ENCODE results near the gene PHOSPHO2.

PHOSPHO2 gene

DNA sequence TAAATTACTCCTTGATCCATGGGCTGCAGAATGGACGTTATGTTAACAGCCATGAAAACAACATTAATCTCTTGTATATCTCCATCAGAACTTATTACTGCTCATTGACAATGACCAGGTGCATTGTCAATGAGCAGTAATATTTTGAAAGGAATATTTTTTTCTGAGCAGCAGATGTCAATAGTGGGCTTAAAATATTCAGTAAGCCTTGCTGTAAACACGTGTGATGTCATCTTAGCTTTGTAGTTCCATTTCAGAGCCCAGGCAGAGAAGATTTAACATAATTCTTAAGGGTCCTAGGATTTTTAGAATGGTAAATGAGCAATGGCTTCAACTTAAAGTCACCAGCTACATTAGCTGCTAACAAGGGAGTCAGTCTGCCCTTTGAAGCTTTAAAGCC is 26.7 kb upstream of the PHOSPHO2 start:
- peaks cover 0 to 5% of the 10 kb centered on the region in 2 experiments for H3K27me3 ChIP-seq (ENCODE audit: control insufficient read depth in 1 of 2, insufficient read depth in 1 of 2, low read length in 2 of 2)
- no peak overlapping the region for H3K4me3 ChIP-seq (ENCODE audit: insufficient read depth in 1 of 2, low read depth in 1 of 2, low read length in 2 of 2)
- H4K8ac ChIP-seq (ENCODE audit: low read length): no peak overlapping the region
- H2BK12ac ChIP-seq (ENCODE audit: low read length in 2 of 2): no peak overlapping the region
- H3K23ac ChIP-seq (ENCODE audit: low read length in 2 of 2): no peak overlapping the region
- no peak overlapping the region for H2BK5ac ChIP-seq (ENCODE audit: low read depth, low read length, poor library complexity, severe bottlenecking)
- no peak overlapping the region for H3K4ac ChIP-seq (ENCODE audit: low read depth in 1 of 2, low read length in 2 of 2)
- no peak for DNase-seq
- H2AK5ac ChIP-seq (ENCODE audit: low read length, severe bottlenecking): no peak overlapping the region
- no peaks in the 10 kb centered on the region for H3K9me3 ChIP-seq (ENCODE audit: control insufficient read depth, low read length)
- H3K4me1 ChIP-seq (ENCODE audit: control insufficient read depth, insufficient read depth, low read depth, low read length): no peaks in the 10 kb centered on the region
- no peaks in the 10 kb centered on the region for H3K79me1 ChIP-seq (replicated peaks; ENCODE audit: low read length, poor library complexity, severe bottlenecking)
- H2BK15ac ChIP-seq (ENCODE audit: low read depth, poor library complexity, severe bottlenecking): no peak overlapping the region
- WGBS: 33% methylated on average over 2 of the region's 2 CpGs
- no peak overlapping the region for H3K27ac ChIP-seq (ENCODE audit: low read length, poor library complexity, severe bottlenecking)
- H3K18ac ChIP-seq (ENCODE audit: low read depth in 1 of 2, low read length in 2 of 2): no peak overlapping the region
- H2AFZ ChIP-seq (ENCODE audit: low read depth, low read length): no peak overlapping the region
- H4K91ac ChIP-seq (ENCODE audit: low read length): no peak overlapping the region
- no peak overlapping the region for H2BK120ac ChIP-seq (ENCODE audit: low read depth, low read length)
- no peak overlapping the region for H3K9ac ChIP-seq (ENCODE audit: low read length)
- no peak overlapping the region for H3K4me2 ChIP-seq (ENCODE audit: low read length, poor library complexity, severe bottlenecking)
- H3K14ac ChIP-seq (ENCODE audit: low read length in 2 of 2): no peak overlapping the region
- H3K36me3 ChIP-seq (ENCODE audit: control insufficient read depth in 1 of 2, insufficient read depth in 2 of 2, low read depth in 1 of 2, low read length in 2 of 2): no peaks in the 10 kb centered on the region

DNA sequence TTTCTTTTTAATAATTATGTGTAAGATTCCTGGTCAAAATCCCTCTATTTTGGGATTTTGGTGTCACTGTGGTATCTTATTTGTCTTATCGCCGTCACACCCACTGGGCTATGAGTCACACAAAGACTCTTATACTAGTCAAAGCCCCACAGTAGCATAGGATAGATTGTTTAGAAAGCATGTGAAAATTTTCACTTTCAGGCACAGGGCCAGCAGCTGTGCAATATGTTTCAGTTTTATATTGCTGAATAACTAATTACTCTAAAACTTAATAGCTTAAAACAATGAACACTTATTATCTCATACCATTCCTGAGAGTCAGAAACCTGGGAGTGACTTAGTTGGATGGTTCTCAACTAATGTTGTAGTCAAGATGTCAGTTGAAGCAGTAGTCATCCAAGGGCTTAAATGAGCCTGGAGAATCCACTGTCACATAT is 24.0 kb upstream of the PHOSPHO2 start:
- H3K4ac ChIP-seq (ENCODE audit: low read depth in 1 of 2, low read length in 2 of 2): no peak overlapping the region
- H3K4me2 ChIP-seq (ENCODE audit: low read length, poor library complexity, severe bottlenecking): no peak overlapping the region
- H3K27me3 ChIP-seq (ENCODE audit: control insufficient read depth in 1 of 2, insufficient read depth in 1 of 2, low read length in 2 of 2): peaks cover 0 to 5% of the 10 kb centered on the region in 2 experiments
- no peak overlapping the region for H4K91ac ChIP-seq (ENCODE audit: low read length)
- no peaks in the 10 kb centered on the region for H3K36me3 ChIP-seq (ENCODE audit: control insufficient read depth in 1 of 2, insufficient read depth in 2 of 2, low read depth in 1 of 2, low read length in 2 of 2)
- H2BK5ac ChIP-seq (ENCODE audit: low read depth, low read length, poor library complexity, severe bottlenecking): no peak overlapping the region
- no peak overlapping the region for H2BK12ac ChIP-seq (ENCODE audit: low read length in 2 of 2)
- WGBS: no CpG with 5 or more reads among the region's 2 CpGs
- no peak overlapping the region for H3K4me3 ChIP-seq (ENCODE audit: insufficient read depth in 1 of 2, low read depth in 1 of 2, low read length in 2 of 2)
- H3K18ac ChIP-seq (ENCODE audit: low read depth in 1 of 2, low read length in 2 of 2): no peak overlapping the region
- H3K9ac ChIP-seq (ENCODE audit: low read length): no peak overlapping the region
- DNase-seq: peak; percentile 32
- H2AFZ ChIP-seq (ENCODE audit: low read depth, low read length): no peak overlapping the region
- no peak overlapping the region for H3K23ac ChIP-seq (ENCODE audit: low read length in 2 of 2)
- no peak overlapping the region for H2BK120ac ChIP-seq (ENCODE audit: low read depth, low read length)
- no peak overlapping the region for H2BK15ac ChIP-seq (ENCODE audit: low read depth, poor library complexity, severe bottlenecking)
- no peaks in the 10 kb centered on the region for H3K9me3 ChIP-seq (ENCODE audit: control insufficient read depth, low read length)
- H3K4me1 ChIP-seq (ENCODE audit: control insufficient read depth, insufficient read depth, low read depth, low read length): no peaks in the 10 kb centered on the region
- no peak overlapping the region for H4K8ac ChIP-seq (ENCODE audit: low read length)
- H3K14ac ChIP-seq (ENCODE audit: low read length in 2 of 2): no peak overlapping the region
- H2AK5ac ChIP-seq (ENCODE audit: low read length, severe bottlenecking): no peak overlapping the region
- H3K27ac ChIP-seq (ENCODE audit: low read length, poor library complexity, severe bottlenecking): no peak overlapping the region
- no peaks in the 10 kb centered on the region for H3K79me1 ChIP-seq (replicated peaks; ENCODE audit: low read length, poor library complexity, severe bottlenecking)

GRCh38 chr2:169670937-169671336 is 23.3 kb upstream of the PHOSPHO2 start:
- H3K4ac ChIP-seq (ENCODE audit: low read depth in 1 of 2, low read length in 2 of 2): no peak overlapping the region
- no peaks in the 10 kb centered on the region for H3K4me1 ChIP-seq (ENCODE audit: control insufficient read depth, insufficient read depth, low read depth, low read length)
- no peak overlapping the region for H4K91ac ChIP-seq (ENCODE audit: low read length)
- H3K23ac ChIP-seq (ENCODE audit: low read length in 2 of 2): no peak overlapping the region
- no peak overlapping the region for H3K4me2 ChIP-seq (ENCODE audit: low read length, poor library complexity, severe bottlenecking)
- H4K8ac ChIP-seq (ENCODE audit: low read length): no peak overlapping the region
- no peak overlapping the region for H2BK12ac ChIP-seq (ENCODE audit: low read length in 2 of 2)
- no peak overlapping the region for H2BK15ac ChIP-seq (ENCODE audit: low read depth, poor library complexity, severe bottlenecking)
- no peak overlapping the region for H3K27ac ChIP-seq (ENCODE audit: low read length, poor library complexity, severe bottlenecking)
- no peak overlapping the region for H3K4me3 ChIP-seq (ENCODE audit: insufficient read depth in 1 of 2, low read depth in 1 of 2, low read length in 2 of 2)
- no peak overlapping the region for H3K9ac ChIP-seq (ENCODE audit: low read length)
- H3K79me1 ChIP-seq (replicated peaks; ENCODE audit: low read length, poor library complexity, severe bottlenecking): no peaks in the 10 kb centered on the region
- no peak overlapping the region for H3K18ac ChIP-seq (ENCODE audit: low read depth in 1 of 2, low read length in 2 of 2)
- no peak overlapping the region for H2BK120ac ChIP-seq (ENCODE audit: low read depth, low read length)
- H2AK5ac ChIP-seq (ENCODE audit: low read length, severe bottlenecking): no peak overlapping the region
- H3K9me3 ChIP-seq (ENCODE audit: control insufficient read depth, low read length): no peaks in the 10 kb centered on the region
- H3K14ac ChIP-seq (ENCODE audit: low read length in 2 of 2): no peak overlapping the region
- H3K27me3 ChIP-seq (ENCODE audit: control insufficient read depth in 1 of 2, insufficient read depth in 1 of 2, low read length in 2 of 2): no peaks in the 10 kb centered on the region
- no peaks in the 10 kb centered on the region for H3K36me3 ChIP-seq (ENCODE audit: control insufficient read depth in 1 of 2, insufficient read depth in 2 of 2, low read depth in 1 of 2, low read length in 2 of 2)
- 97% methylated on average over 4 of the region's 4 CpGs for WGBS
- H2AFZ ChIP-seq (ENCODE audit: low read depth, low read length): no peak overlapping the region
- H2BK5ac ChIP-seq (ENCODE audit: low read depth, low read length, poor library complexity, severe bottlenecking): no peak overlapping the region
- DNase-seq: no peak

GRCh38 chr2:169672406-169672805 is 21.9 kb upstream of the PHOSPHO2 start:
- H2BK120ac ChIP-seq (ENCODE audit: low read depth, low read length): no peak overlapping the region
- H4K91ac ChIP-seq (ENCODE audit: low read length): no peak overlapping the region
- H2AK5ac ChIP-seq (ENCODE audit: low read length, severe bottlenecking): no peak overlapping the region
- WGBS: 95% methylated on average over 6 of the region's 6 CpGs
- no peak overlapping the region for H2AFZ ChIP-seq (ENCODE audit: low read depth, low read length)
- H3K27ac ChIP-seq (ENCODE audit: low read length, poor library complexity, severe bottlenecking): no peak overlapping the region
- no peak overlapping the region for H3K4me2 ChIP-seq (ENCODE audit: low read length, poor library complexity, severe bottlenecking)
- H3K4me3 ChIP-seq (ENCODE audit: insufficient read depth in 1 of 2, low read depth in 1 of 2, low read length in 2 of 2): no peak overlapping the region
- no peak overlapping the region for H3K4ac ChIP-seq (ENCODE audit: low read depth in 1 of 2, low read length in 2 of 2)
- H3K14ac ChIP-seq (ENCODE audit: low read length in 2 of 2): no peak overlapping the region
- no peak overlapping the region for H3K23ac ChIP-seq (ENCODE audit: low read length in 2 of 2)
- H3K79me1 ChIP-seq (replicated peaks; ENCODE audit: low read length, poor library complexity, severe bottlenecking): no peaks in the 10 kb centered on the region
- no peak overlapping the region for H2BK12ac ChIP-seq (ENCODE audit: low read length in 2 of 2)
- no peaks in the 10 kb centered on the region for H3K27me3 ChIP-seq (ENCODE audit: control insufficient read depth in 1 of 2, insufficient read depth in 1 of 2, low read length in 2 of 2)
- H3K18ac ChIP-seq (ENCODE audit: low read depth in 1 of 2, low read length in 2 of 2): no peak overlapping the region
- H3K36me3 ChIP-seq (ENCODE audit: control insufficient read depth in 1 of 2, insufficient read depth in 2 of 2, low read depth in 1 of 2, low read length in 2 of 2): no peaks in the 10 kb centered on the region
- H2BK5ac ChIP-seq (ENCODE audit: low read depth, low read length, poor library complexity, severe bottlenecking): no peak overlapping the region
- DNase-seq: no peak
- no peaks in the 10 kb centered on the region for H3K9me3 ChIP-seq (ENCODE audit: control insufficient read depth, low read length)
- no peak overlapping the region for H4K8ac ChIP-seq (ENCODE audit: low read length)
- no peak overlapping the region for H2BK15ac ChIP-seq (ENCODE audit: low read depth, poor library complexity, severe bottlenecking)
- H3K4me1 ChIP-seq (ENCODE audit: control insufficient read depth, insufficient read depth, low read depth, low read length): no peaks in the 10 kb centered on the region
- H3K9ac ChIP-seq (ENCODE audit: low read length): no peak overlapping the region

All from mesenchymal stem cell (in vitro differentiated cells and primary cell).